Skeletal muscle tissue (tissue), 4 donors: ENCODE results near the gene JMJD4. TPM values are rescaled to one million over a fixed set of nuclear protein-coding genes. Genes with fewer than 3 reads are reported as not detected.
A peak's percentile ranks its signal among the peaks of the same experiment; 100 is the strongest.

ENCODE experiments used
- H3K27ac ChIP-seq: one replicate; pipeline ENCODE4 v1.7.0; 2013; ENCODE audit warnings: mild to moderate bottlenecking, low read depth, low read length, inconsistent platforms
- H3K27me3 ChIP-seq, 3 donors: one replicate each; pipeline ENCODE4 v1.7.0; 2013; ENCODE audit warnings: low read length in 3 of 3; ENCODE audit not compliant: control insufficient read depth in 3 of 3, insufficient read depth in 3 of 3
- H3K36me3 ChIP-seq, 3 donors: one replicate each; pipeline ENCODE4 v1.7.0; 2013; ENCODE audit warnings: low read length in 3 of 3; ENCODE audit not compliant: control insufficient read depth in 3 of 3, insufficient read depth in 3 of 3
- H3K4me1 ChIP-seq, 3 donors: one replicate each; pipeline ENCODE4 v1.7.0; 2013; ENCODE audit warnings: low read length in 3 of 3, mild to moderate bottlenecking in 3 of 3; ENCODE audit not compliant: control insufficient read depth in 3 of 3, insufficient read depth in 3 of 3
- H3K4me3 ChIP-seq, 3 donors: one replicate each; pipeline ENCODE4 v1.7.0; 2013; ENCODE audit warnings: low read length in 3 of 3
- H3K9ac ChIP-seq, 3 donors: one replicate each; pipeline ENCODE4 v1.7.0; 2013; ENCODE audit warnings: low read length in 3 of 3, mild to moderate bottlenecking in 3 of 3, moderate library complexity in 2 of 3, low read depth in 1 of 3
- H3K9me3 ChIP-seq, 3 donors: one replicate each; pipeline ENCODE4 v1.7.0; 2013; ENCODE audit warnings: low read length in 3 of 3; ENCODE audit not compliant: control insufficient read depth in 3 of 3
- total RNA-seq: library from RNA; depleted of rRNA; stranded (reverse); fragments of >200 nt; gene quantifications from one replicate; pipeline ENCODE4 v1.2.3, GENCODE V29; 2014
- donor health status: Osteomylitis.

Gene JMJD4
- total RNA-seq, 1 donor from 2014 or later, result 19.3 TPM

DNA sequence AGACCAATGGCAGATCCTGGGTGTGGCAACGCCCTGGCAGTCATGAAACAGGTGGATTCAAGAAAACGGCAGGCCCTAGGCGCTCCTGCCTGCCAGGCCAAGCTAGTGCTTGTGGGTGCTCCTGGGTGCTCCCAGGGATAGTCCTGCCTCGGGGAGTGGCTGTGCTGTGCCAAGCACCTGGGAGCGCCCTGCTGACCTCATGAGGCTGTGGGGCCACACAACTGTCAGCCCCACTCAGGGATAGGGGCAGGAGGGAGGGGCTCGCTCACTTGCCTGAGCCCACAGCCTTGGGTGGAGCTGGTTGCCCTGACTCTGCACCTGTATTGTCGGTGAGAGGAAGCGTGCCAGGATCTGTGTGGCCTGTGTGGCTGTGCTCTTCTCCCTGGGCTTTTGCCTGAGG is 9.6 kb upstream of the JMJD4 start:
- H3K4me3 ChIP-seq, result no peak overlapping the region
- H3K36me3 ChIP-seq, result peaks cover 8 to 15% (median 13%) of the 10 kb centered on the region in 3 donors
- H3K27me3 ChIP-seq, result no peaks in the 10 kb centered on the region
- no peaks in the 10 kb centered on the region for H3K9me3 ChIP-seq
- H3K27ac ChIP-seq, result no peak overlapping the region
- peaks cover 0 to 51% (median 5%) of the 10 kb centered on the region in 3 donors for H3K4me1 ChIP-seq
- H3K9ac ChIP-seq, result peak overlapping the region in 1 of 3 donors; percentile 38

DNA sequence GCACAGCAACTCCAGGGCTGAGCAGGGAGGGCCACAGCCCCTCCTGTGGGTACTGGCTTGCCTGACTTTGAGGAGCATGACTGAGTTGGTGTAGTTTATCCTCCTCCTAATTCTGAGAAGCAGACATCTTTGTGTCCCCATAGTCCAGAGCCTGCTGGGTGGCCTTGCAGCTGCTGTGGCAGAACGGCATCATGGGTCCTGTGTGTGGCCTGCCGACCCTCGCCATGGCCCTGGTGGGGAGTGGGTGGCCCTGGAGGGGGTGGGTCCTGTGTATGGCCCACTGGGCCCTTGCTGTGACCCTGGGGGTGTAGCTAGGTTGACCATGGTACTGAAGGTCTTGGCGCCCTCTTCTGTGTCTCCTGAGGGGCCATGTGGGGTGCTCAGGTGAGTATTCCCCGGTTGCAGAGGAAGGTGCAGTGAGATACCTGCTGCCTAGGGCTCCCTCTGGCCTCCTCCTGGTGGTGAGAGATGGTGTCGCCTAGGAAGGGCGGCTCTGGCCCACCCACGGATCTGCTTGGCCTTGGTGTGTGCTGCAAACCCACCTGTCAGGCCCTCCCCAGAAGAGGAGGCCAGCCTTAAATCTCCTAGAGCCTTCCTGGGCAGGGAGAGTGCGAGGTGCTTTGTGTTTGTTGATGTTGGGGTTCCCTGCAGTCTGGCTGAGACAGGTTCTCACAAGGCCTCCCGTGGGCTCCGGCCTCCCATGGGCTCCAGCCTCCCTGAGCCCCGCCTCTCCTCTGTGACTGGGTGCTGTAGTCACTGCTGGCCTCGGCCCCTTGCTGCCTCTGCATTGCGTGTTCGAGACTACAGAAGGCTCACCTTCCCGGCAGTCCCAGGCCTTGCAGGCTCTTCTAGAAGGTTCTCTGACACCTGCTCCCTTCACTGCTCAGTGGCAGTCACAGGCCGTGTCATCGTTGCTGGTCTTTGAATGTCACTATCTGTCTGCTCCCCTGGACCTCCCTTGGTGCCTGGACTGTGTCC is 7.9 kb upstream of the JMJD4 start:
- H3K27me3 ChIP-seq, result no peaks in the 10 kb centered on the region
- peaks cover 0 to 44% (median 5%) of the 10 kb centered on the region in 3 donors for H3K4me1 ChIP-seq
- H3K27ac ChIP-seq, result no peak overlapping the region
- H3K9me3 ChIP-seq, result no peaks in the 10 kb centered on the region
- H3K4me3 ChIP-seq, result no peak overlapping the region
- peaks cover 1 to 9% (median 8%) of the 10 kb centered on the region in 3 donors for H3K36me3 ChIP-seq
- no peak overlapping the region for H3K9ac ChIP-seq

DNA sequence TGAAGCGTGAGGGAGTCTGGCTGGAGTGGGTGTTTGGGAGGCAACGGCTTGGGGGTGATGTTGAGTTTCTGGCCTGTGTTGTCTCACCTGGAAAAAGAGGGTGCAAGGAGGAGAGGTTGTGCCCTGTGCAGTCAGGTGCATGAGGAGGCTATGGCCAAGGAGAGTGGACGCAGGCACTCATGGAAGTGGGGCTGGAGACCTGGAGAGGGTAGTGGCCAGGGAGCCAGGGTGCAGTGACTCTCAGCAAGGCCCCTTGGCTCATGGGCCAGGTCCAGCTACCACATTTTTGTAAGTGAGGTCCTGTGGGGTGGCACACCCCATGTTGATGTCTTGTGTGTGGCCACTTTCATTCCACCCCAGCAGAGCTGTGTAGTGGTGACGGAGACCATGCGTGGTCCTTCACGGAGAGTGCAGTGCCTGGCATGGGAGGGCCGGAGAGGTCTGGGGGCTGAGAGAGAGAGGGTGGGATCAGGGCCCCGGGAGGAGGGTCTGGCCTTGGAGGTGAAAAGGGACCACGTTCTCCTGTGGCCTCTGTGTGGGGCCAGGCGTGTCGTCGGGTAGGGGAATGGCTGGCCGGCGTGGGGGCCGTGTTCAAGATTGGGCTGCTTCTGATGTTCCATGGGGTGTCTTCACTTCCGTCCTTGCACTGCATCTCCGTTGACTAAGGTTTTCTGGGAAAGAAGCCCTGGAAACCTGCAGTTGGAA is 6.2 kb upstream of the JMJD4 start:
- H3K27ac ChIP-seq, result no peak overlapping the region
- no peaks in the 10 kb centered on the region for H3K9me3 ChIP-seq
- H3K4me1 ChIP-seq, result peaks cover under 1 to 51% (median 5%) of the 10 kb centered on the region in 3 donors
- peaks cover 0 to 4% (median 0%) of the 10 kb centered on the region in 3 donors for H3K36me3 ChIP-seq
- no peaks in the 10 kb centered on the region for H3K27me3 ChIP-seq
- H3K9ac ChIP-seq, result peak overlapping the region in 1 of 3 donors; percentile 25
- no peak overlapping the region for H3K4me3 ChIP-seq

DNA sequence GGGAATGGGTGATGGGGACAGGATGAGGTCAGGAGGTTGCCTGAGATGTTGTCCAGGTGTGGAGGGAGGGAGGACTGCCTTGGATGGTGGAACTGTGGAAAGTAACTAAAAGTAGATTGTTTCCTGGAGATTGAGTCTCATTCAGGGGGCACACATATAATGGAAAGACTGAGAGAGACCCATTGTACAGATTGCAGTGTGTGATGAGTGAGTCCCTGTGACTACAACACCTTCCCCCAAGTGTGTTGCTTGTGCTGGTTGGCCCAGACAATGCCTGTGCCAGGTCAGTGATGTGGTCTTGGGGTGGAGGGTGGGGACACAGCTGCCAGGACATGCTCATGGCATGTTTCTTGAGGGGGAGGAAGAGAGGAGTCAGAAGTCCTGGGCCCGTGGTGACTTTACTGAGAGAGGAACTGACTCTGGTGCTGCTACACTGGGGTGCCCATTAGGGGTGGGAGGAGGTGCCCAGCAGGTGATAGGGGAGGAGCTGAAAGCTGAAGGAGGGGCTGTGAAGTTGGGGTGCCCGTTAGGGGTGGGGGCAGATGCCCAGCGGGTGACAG is 5.4 kb upstream of the JMJD4 start:
- no peak overlapping the region for H3K9ac ChIP-seq
- H3K36me3 ChIP-seq, result peaks cover 0 to 4% (median 0%) of the 10 kb centered on the region in 3 donors
- no peaks in the 10 kb centered on the region for H3K9me3 ChIP-seq
- H3K27ac ChIP-seq, result no peak overlapping the region
- H3K27me3 ChIP-seq, result no peaks in the 10 kb centered on the region
- peaks cover 8 to 52% (median 13%) of the 10 kb centered on the region in 3 donors for H3K4me1 ChIP-seq
- H3K4me3 ChIP-seq, result no peak overlapping the region

DNA sequence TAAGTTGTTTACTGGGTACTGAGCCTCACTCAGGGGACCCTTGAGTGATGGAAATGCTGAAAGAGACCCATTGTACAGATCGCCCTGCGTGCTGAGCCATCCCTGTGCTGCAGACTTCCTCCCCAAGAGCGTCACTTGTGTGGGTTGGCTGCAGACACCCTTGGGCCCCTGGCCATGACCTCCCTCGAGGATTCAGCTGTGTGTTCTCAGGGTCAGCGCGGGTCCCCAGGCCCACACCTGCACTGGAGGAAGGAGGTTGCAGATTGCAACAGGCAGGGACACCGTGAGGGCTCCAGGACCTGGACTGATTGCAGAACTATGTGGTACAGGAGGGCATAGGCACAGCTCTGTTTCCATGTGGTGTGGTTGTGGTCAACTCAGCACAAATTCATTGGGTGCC is 4.5 kb upstream of the JMJD4 start:
- Histone ChIP-seq H3K36me3 (peaks cover 0 to 4% (median 0%) of the 10 kb centered on the region in 3 donors), H3K27me3 (no peaks in the 10 kb centered on the region), H3K9ac (no peak overlapping the region), H3K9me3 (no peaks in the 10 kb centered on the region), H3K27ac (no peak overlapping the region), H3K4me3 (no peak overlapping the region), H3K4me1 (peaks cover 9 to 48% (median 12%) of the 10 kb centered on the region in 3 donors)

DNA sequence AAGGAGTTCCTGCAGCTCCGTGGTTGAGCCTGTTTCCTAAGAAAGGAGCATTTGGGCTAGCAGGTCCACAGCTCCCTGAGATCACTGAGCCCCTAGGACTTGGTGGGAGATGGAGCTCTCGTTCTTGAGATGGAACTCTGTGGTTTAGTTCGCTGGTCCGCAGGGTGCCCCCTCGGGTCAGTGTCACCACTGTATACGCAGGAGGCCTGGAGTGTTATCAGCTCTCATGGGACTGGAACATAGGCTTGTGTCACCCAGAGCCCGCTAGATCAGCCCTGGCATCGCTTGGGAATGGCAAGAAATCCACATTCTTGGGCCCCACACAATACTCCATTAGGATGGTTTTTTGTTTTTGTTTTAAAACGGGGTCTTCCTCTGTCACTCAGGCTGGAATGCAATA is 3.7 kb upstream of the JMJD4 start:
- Histone ChIP-seq H3K4me3 (no peak overlapping the region), H3K9ac (no peak overlapping the region), H3K9me3 (no peaks in the 10 kb centered on the region), H3K27ac (no peak overlapping the region), H3K27me3 (no peaks in the 10 kb centered on the region), H3K36me3 (peaks cover 0 to 4% (median 0%) of the 10 kb centered on the region in 3 donors), H3K4me1 (peaks cover 17 to 53% (median 19%) of the 10 kb centered on the region in 3 donors)

DNA sequence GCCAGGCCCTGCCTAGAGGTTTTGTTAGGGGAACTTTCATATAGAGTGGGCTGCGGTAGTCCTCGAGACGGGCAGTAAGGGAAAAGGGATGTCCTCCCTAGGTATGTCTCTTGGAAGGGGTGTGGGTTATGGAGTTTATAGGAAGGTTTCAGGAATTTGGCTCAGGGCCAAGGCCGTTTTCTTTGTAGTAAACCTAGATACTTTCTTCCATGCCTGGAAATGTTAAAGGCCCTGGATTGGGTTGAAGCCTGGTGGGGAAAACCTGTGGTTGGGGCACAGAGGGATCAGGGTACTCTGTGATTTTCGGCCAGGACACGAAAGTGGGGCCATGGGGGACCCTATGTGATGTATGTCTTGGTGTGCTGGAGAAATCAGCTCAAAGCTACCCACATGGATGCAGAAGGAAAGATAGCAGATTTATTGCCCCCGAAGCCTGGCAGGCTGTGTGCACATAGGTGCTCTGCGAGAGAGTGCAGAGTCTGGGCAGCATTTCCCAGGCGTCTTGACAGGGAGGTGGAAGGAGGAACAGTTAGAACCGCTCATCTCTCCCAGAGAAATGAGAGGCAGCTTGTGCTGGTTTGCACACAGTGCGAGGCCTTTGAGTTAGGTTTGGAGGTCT is 1.8 kb upstream of the JMJD4 start:
- Histone ChIP-seq H3K9ac (peak overlapping the region in 1 of 3 donors; percentile 96), H3K4me3 (no peak overlapping the region), H3K27me3 (no peaks in the 10 kb centered on the region), H3K9me3 (no peaks in the 10 kb centered on the region), H3K27ac (no peak overlapping the region), H3K36me3 (peaks cover 15 to 19% (median 17%) of the 10 kb centered on the region in 3 donors), H3K4me1 (peaks cover 21 to 55% (median 21%) of the 10 kb centered on the region in 3 donors)

DNA sequence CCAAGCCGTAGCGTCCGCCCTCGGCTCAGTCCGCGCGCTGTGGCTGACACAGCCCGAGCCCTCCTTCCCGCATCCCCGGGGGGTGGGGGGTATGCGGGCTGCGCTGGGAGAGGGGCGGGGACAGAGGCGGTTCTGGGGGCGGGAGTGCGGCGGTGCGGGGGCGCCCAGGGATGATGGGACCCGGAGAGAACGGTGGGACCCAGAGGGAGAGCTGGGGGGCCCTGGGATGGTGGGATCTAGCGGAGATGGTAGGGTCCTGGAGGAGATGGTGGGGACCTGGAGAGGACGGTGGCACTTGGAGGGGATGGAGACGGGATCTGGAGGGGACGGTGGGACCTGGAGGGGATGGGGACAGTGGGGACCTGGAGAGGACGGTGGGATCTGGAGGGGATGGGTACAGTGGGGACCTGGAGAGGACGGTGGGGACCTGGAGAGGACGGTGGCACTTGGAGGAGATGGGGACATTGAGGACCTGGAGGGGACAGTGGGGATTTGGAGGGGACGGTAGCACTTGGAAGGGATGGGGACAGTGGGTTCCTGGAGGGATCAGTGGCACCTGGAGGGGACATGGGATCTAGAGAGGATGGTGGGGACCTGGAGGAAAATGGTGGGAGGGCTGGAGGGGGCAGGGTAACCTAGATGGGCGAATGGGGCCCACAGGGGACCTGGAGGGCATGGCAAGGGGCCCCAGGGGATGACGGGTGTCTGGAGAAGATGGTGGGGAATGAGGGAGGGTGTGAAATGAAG is 610 bp upstream of the JMJD4 start:
- Histone ChIP-seq H3K9ac (peak overlapping the region; percentile 76 to 96 (median 88)), H3K4me1 (peaks cover 18 to 53% (median 21%) of the 10 kb centered on the region in 3 donors), H3K27ac (peak overlapping the region; percentile 86), H3K9me3 (no peaks in the 10 kb centered on the region), H3K27me3 (no peaks in the 10 kb centered on the region), H3K4me3 (peak overlapping the region; percentile 77 to 93 (median 90)), H3K36me3 (peaks cover 20 to 29% (median 27%) of the 10 kb centered on the region in 3 donors)

DNA sequence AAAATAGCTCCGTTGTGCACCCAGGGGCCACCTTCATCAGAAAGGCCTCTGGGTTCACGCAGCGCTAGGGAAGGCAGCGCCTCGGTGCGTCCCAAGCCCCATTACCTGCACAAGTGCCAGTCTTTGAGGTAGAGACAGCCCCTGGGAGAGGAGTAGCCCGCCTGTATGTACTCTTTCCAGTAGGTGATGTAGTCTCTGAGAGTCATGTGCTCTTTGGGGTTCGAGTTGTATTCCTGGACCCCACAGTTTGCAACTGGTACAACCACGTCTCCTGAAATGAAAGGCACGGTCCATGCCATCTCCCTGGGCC is 601 bp downstream of the JMJD4 start:
- Histone ChIP-seq H3K9ac (peak overlapping the region; percentile 88 to 96 (median 89)), H3K9me3 (no peaks in the 10 kb centered on the region), H3K27me3 (no peaks in the 10 kb centered on the region), H3K27ac (peak overlapping the region; percentile 86), H3K4me1 (peaks cover 23 to 53% (median 28%) of the 10 kb centered on the region in 3 donors), H3K36me3 (peaks cover 20 to 27% (median 25%) of the 10 kb centered on the region in 3 donors), H3K4me3 (peak overlapping the region; percentile 77 to 93 (median 90))
